Measurements from ENCODE around the gene ABHD8.

GRCh38 chr19:17341386-17341785, 38.2 kb upstream of the ABHD8 start:
- TF ChIP-seq POLR2A (IDR thresholded peaks at IDR 0.05; ENCODE audit: low read depth, low read length), result no peak
- no peak for TF ChIP-seq POLR2AphosphoS5 (IDR thresholded peaks at IDR 0.05; ENCODE audit: low read depth, low read length)

All from GM12892 (cell line).